T-helper 1 cell (primary cell): Measurements from ENCODE around the gene METTL6.
"Not testable (repeated sequence)": the region's sequence is repeated elsewhere in the genome, so short reads cannot be mapped to it uniquely, and the experiment has no call there.

ENCODE experiments used
- DNase-seq, 5 donors: peaks; one replicate each; pipeline ENCODE4 v3.0.0-alpha.2; 2012 to 2020

Gene METTL6

GRCh38 chr3:15450438-15451215 is 23.3 kb upstream of the METTL6 start:
- DNase-seq, result no peak

GRCh38 chr3:15449489-15450224 is 22.3 kb upstream of the METTL6 start:
- DNase-seq, result no peak

DNA sequence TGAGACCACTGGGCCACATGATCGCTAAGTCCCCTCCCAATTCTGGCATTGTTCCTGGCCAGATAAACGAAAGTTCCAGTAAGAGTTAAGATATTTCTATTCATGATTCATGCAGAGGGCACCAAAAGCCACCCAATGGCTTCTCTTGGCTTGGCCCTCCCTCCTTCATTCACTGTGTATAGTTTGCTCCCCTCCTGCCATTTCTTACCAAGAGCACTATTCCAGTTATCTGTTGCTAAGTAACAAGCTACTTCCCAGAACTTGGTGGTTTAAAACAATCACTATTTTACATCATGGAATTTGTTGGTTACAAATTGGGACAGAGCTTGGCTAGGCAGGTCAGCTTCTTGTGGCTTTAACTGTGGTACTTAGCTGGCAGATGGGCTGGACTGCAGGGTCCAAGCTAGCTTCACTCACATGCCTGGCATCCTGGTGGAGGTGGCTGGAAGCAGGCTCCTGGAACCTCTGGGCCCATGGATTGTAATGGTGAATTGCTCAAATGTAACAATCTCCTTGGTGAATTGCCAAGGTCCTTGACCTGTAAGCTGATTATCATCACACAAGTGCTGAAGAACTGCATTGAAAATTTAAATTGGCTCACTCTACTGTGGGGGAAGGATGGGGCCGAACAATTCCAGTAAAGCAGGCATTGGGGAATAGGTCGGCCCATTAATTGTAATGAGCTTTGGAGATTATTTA is 16.6 kb upstream of the METTL6 start:
- no peak for DNase-seq

GRCh38 chr3:15440891-15441290 is 13.5 kb upstream of the METTL6 start:
- DNase-seq, result no peak

GRCh38 chr3:15439476-15439875 is 12.1 kb upstream of the METTL6 start:
- no peak for DNase-seq

DNA sequence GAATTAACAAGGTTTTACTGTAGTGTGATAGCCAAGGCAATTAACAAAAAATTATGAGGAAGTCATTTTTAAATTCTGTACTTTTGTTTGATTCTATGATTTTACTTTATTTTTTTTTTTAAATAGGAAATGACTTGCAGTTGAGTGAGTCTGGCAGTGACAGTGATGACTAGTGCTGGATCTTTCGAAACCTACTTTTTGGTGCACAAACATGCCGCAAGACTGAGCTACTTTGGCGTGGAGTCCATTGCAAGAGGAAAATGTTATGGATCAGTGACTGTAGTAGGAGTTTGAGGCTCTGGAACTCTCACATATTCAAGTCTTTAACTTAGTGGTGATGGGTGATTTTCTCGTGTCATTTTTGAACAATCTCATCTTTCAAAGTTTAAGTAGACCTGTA is 11.6 kb upstream of the METTL6 start:
- no peak for DNase-seq

GRCh38 chr3:15436246-15436645 is 8.9 kb upstream of the METTL6 start:
- no peak for DNase-seq

GRCh38 chr3:15434756-15435155 is 7.4 kb upstream of the METTL6 start:
- no peak for DNase-seq

- no peak for DNase-seq
Measured at GRCh38 chr3:15433531-15433930, 6.2 kb upstream of the METTL6 start.

DNA sequence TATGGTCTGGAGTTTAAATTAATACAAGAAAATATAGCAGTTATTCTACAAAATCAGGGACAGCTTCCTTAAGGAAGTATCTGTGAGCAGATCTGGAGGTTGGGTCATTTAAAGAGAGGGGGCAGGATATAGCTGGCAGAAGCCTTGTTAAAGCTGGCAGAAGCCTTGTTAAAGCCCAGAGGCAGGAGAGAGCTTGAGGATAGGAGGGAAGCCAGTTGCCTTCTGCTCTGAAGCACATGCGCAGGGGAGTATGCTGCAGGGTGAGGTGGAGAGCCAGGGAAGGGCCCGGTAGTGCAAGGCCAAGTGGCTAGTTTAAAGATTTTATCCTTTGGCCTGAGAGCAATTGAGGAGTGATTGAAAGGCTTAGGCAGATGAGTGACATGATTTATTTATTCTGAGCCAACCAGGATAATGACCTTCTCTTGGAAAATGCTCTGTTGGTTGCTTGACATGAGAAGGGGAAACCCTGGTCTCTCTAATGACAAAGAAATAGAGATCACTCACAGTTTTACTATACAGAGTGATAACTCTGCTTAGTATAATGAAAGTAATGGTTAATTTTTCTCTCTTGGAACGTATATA is 4.0 kb upstream of the METTL6 start:
- DNase-seq, result no peak

DNA sequence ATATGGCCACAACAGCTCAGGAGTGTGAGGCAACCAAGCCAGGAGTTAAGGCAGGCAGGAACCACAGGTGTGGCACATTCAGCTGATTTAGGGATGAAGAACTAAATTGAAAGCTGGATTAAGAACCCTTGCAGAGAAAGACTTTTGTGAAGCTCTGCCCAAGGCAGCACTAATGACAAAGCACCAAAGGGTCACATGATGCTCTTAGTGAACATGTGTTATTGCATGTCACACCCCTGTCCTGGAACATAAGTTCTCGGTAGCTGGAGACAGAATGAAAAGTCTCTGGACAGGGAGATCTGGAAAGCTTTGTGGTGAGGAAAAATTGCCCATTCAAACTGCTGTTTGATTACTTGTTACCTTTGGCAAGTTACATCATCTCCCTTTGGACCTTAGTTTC is 3.3 kb upstream of the METTL6 start:
- DNase-seq, result no peak

DNA sequence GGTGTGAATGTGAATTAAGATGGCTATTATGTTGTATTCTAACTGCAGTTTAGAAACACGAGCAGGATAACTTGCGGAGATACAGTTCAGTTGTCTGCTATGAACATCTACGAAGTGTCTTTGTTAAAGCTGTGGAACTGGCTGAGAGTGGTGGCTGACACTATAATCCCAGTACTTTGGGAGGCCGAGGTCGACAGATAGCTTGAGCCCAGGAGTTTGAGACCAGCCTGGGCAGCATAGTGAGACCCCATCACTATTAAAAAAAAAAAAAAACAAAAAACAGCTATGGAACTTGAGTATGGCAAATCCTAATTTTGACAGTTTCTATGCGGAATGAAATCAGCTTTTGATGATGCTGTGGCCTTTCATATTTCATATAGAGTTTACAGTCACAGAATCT is 1.7 kb upstream of the METTL6 start:
- no peak for DNase-seq

GRCh38 chr3:15428539-15428938 is 1.2 kb upstream of the METTL6 start:
- DNase-seq, result peak in 1 of 5 donors; percentile 36

GRCh38 chr3:15427981-15428380 is 637 bp upstream of the METTL6 start:
- DNase-seq, result no peak

DNA sequence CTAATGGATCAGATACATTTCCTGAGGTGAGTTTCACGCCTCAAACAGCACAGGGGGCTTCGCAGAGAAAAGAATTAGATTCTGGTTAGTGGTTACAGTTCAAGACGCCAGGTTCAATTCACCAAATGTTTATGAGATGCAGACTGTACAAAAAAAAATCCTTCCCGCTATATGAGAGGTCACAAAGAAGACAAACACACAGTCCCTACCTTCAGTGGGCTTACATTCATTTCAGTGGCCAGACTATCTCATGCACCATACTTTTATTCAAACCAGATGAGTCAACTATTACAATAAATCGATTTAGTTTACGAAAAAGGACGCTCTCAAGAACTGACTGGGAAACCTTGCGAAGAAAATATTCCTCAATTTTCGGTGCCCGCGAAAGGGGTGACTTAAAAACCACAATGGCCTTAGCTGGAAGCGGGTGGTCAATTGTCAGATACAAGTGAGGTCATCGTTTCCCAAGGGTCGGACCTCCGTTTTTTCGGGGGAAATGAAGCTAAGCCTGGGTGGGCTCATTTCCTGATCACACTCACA is 695 bp downstream of the METTL6 start:
- DNase-seq, result no peak

- no peak for DNase-seq
Measured at GRCh38 chr3:15420871-15421270, 6.5 kb downstream of the METTL6 start.

GRCh38 chr3:15410966-15411365 is 16.4 kb downstream of the METTL6 start:
- not testable (repeated sequence) for DNase-seq

- no peak for DNase-seq
Measured at GRCh38 chr3:15409774-15410173, 17.6 kb downstream of the METTL6 start.

DNA sequence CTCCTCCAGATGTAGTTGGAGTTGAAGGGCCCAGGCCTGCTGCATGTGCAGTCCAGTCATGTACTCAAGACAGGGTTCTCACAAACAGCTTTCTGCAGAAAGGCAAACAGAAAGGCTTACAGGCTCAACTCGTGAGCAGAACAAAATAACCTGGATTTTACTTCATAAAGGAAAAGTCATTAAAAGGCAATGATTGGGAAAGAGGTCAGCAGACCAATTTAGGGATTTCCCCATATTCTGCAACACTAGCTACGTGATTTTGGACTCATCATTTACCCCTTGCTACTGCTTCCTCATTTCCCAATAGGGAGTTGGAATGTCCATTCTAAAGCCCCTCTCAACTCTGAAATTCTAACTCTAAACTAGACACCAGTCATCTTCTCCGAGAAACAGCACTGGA is 18.1 kb downstream of the METTL6 start:
- no peak for DNase-seq

GRCh38 chr3:15405448-15406050 is 21.8 kb downstream of the METTL6 start:
- peak in 2 of 5 donors; percentile 12 to 63 for DNase-seq

GRCh38 chr3:15404767-15405166 is 22.6 kb downstream of the METTL6 start:
- DNase-seq, result no peak

DNA sequence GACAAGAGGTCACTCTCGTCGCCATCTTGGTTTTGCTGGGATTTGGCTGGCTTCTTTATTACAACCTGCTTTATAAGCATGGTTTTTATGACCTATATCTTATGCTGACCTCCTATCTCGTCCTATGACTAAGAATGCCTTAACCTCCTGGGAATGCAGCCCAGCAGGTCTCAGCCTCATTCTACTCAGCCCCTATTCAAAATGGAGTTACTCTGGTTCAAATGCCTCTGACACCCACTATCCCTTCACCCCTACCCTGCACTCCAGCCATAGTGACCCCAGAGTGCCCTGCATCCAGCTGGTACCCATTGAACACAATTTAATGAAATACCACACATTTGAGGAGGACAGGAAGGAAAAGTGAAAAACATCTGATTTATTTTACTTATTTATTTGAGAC is 23.4 kb downstream of the METTL6 start:
- DNase-seq, result no peak

DNA sequence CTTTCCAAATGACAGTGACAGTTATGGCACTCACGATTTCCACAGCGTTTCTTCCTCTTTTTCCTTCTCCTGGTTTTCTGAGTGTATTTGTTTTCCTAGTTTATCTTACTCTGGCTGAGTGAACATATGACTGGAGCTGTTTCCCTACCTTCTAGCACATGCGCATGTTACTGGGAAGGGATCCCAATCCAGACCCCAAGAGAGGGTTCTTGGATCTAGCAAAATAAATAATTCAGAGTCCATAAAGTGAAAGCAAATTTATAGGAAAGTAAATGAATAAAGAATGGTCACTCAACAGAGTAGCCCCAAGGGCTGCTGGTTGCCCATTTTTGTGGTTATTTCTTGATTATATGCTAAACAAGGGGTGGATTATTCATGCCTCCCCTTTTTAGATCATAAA is 23.8 kb downstream of the METTL6 start:
- DNase-seq, result no peak
